Bone marrow (tissue), 2 donors: ENCODE data around the gene ACKR3.

Experiments used
- DNase-seq, 2 donors: peaks; one replicate each; lab custom pipeline; 2025; lab: John Stamatoyannopoulos, UW

Gene ACKR3

GRCh38 chr2:236569573-236569973, at the start of gene ACKR3:
TSS of gene ACKR3 (plus strand) at chr2:236569825. CDS start at chr2:236580466, 10,641 bp downstream.
- peak; percentile 9 to 86 for DNase-seq

- no peak for DNase-seq
These were observed 48.1 kb upstream of the ACKR3 start for GRCh38 chr2:236521556-236521955.

- no peak for DNase-seq
These were observed 46.4 kb upstream of the ACKR3 start for GRCh38 chr2:236523249-236523648.

GRCh38 chr2:236525411-236525997, 44.1 kb upstream of the ACKR3 start:
- DNase-seq, result no peak

- DNase-seq, result no peak
These were observed 43.0 kb upstream of the ACKR3 start for GRCh38 chr2:236526455-236527158.

- DNase-seq, result no peak
These were observed 42.4 kb upstream of the ACKR3 start for GRCh38 chr2:236527159-236527630.

- DNase-seq, result no peak
These were observed 40.0 kb upstream of the ACKR3 start for GRCh38 chr2:236529606-236530005.

GRCh38 chr2:236530512-236530911, 39.1 kb upstream of the ACKR3 start:
- no peak for DNase-seq

- no peak for DNase-seq
These were observed 38.4 kb upstream of the ACKR3 start for GRCh38 chr2:236531195-236531594.

- no peak for DNase-seq
These were observed 37.6 kb upstream of the ACKR3 start for GRCh38 chr2:236531996-236532395.

- no peak for DNase-seq
These were observed 36.3 kb upstream of the ACKR3 start for GRCh38 chr2:236533343-236533742.

- DNase-seq, result no peak
These were observed 34.6 kb upstream of the ACKR3 start for GRCh38 chr2:236535024-236535423.

GRCh38 chr2:236536727-236537398, 32.8 kb upstream of the ACKR3 start:
- DNase-seq, result peak in 1 of 2 donors; percentile 22

- no peak for DNase-seq
These were observed 31.4 kb upstream of the ACKR3 start for GRCh38 chr2:236538242-236538641.

GRCh38 chr2:236541008-236541562, 28.5 kb upstream of the ACKR3 start:
- no peak for DNase-seq

- no peak for DNase-seq
These were observed 25.3 kb upstream of the ACKR3 start for GRCh38 chr2:236544362-236544761.

- no peak for DNase-seq
These were observed 24.4 kb upstream of the ACKR3 start for GRCh38 chr2:236545248-236545658.

GRCh38 chr2:236545814-236546480, 23.7 kb upstream of the ACKR3 start:
- peak in 1 of 2 donors; percentile 66 for DNase-seq

GRCh38 chr2:236546561-236547002, 23.0 kb upstream of the ACKR3 start:
- peak in 1 of 2 donors; percentile 80 for DNase-seq

- no peak for DNase-seq
These were observed 21.9 kb upstream of the ACKR3 start for GRCh38 chr2:236547725-236548124.

- DNase-seq, result no peak
These were observed 21.3 kb upstream of the ACKR3 start for GRCh38 chr2:236548179-236548921.
